ACC112 (cell line): ENCODE data around the gene RBM12.

Experiments used
- H2AFZ ChIP-seq: fragments of 200-600 bp; sonication (generic); one replicate; pipeline ENCODE4 v1.6.0; 2017; ENCODE audit warnings: antibody characterized with exemption, low read length; ENCODE audit not compliant: unreplicated experiment
- H3K27ac ChIP-seq: fragments of 200-600 bp; sonication (generic); 2 replicates; pipeline ENCODE4 v1.5.1; 2014; ENCODE audit warnings: low read depth, mild to moderate bottlenecking, antibody characterized with exemption, low read length, moderate library complexity
- H3K27me3 ChIP-seq: fragments of 200-600 bp; sonication (generic); 2 replicates; pipeline ENCODE4 v1.6.1; 2014; ENCODE audit warnings: mild to moderate bottlenecking, antibody characterized with exemption, low read length, moderate library complexity, mixed read lengths; ENCODE audit not compliant: insufficient read depth
- H3K36me3 ChIP-seq: fragments of 200-600 bp; sonication (generic); 2 replicates; pipeline ENCODE4 v1.6.1; 2016; ENCODE audit warnings: mild to moderate bottlenecking, antibody characterized with exemption, low read length, moderate library complexity, mixed read lengths; ENCODE audit not compliant: insufficient read depth
- H3K4me1 ChIP-seq: fragments of 200-600 bp; sonication (generic); one replicate; pipeline ENCODE4 v1.6.1; 2016; ENCODE audit warnings: low read length, mixed read lengths; ENCODE audit not compliant: insufficient read depth, unreplicated experiment, control insufficient read depth
- H3K4me3 ChIP-seq: fragments of 200-600 bp; sonication (generic); 2 replicates; pipeline ENCODE4 v1.5.1; 2014; ENCODE audit warnings: mild to moderate bottlenecking, low read depth, low read length
- H3K79me2 ChIP-seq: fragments of 200-600 bp; sonication (generic); one replicate; pipeline ENCODE4 v1.6.0; 2016; ENCODE audit warnings: low read length; ENCODE audit not compliant: control insufficient read depth, unreplicated experiment, insufficient read depth

The RBM12 gene

GRCh38 chr20:35652641-35653429, 11.9 kb downstream of the RBM12 start:
- H3K79me2 ChIP-seq = peaks cover 97% of the 10 kb centered on the region
- H3K36me3 ChIP-seq = peaks cover 30% of the 10 kb centered on the region
- H3K27me3 ChIP-seq = no peaks in the 10 kb centered on the region
- H3K4me1 ChIP-seq = peaks cover 8% of the 10 kb centered on the region
- no peak overlapping the region for H2AFZ ChIP-seq
- no peak overlapping the region for H3K27ac ChIP-seq
- H3K4me3 ChIP-seq = no peak overlapping the region

GRCh38 chr20:35651958-35652357, 12.7 kb downstream of the RBM12 start:
- Histone ChIP-seq H3K4me1 (peaks cover 3% of the 10 kb centered on the region), H3K4me3 (no peak overlapping the region), H3K27me3 (no peaks in the 10 kb centered on the region), H2AFZ (no peak overlapping the region), H3K79me2 (peaks cover 96% of the 10 kb centered on the region), H3K36me3 (peaks cover 30% of the 10 kb centered on the region), H3K27ac (no peak overlapping the region)

- H3K4me1 ChIP-seq = peaks cover 3% of the 10 kb centered on the region
- peaks cover 27% of the 10 kb centered on the region for H3K36me3 ChIP-seq
- no peak overlapping the region for H2AFZ ChIP-seq
- H3K27me3 ChIP-seq = no peaks in the 10 kb centered on the region
- H3K79me2 ChIP-seq = peaks cover 91% of the 10 kb centered on the region
- H3K27ac ChIP-seq = no peak overlapping the region
- no peak overlapping the region for H3K4me3 ChIP-seq
Measured at GRCh38 chr20:35650632-35651031, 14.1 kb downstream of the RBM12 start.

- Histone ChIP-seq H3K4me1 (peaks cover 3% of the 10 kb centered on the region), H3K36me3 (peaks cover 11% of the 10 kb centered on the region), H2AFZ (no peak overlapping the region), H3K27ac (no peak overlapping the region), H3K79me2 (peaks cover 91% of the 10 kb centered on the region), H3K27me3 (no peaks in the 10 kb centered on the region), H3K4me3 (no peak overlapping the region)
Measured at GRCh38 chr20:35648836-35649235, 15.9 kb downstream of the RBM12 start.

- Histone ChIP-seq H3K27me3 (no peaks in the 10 kb centered on the region), H3K4me3 (no peak overlapping the region), H2AFZ (no peak overlapping the region), H3K79me2 (peaks cover 82% of the 10 kb centered on the region), H3K27ac (no peak overlapping the region), H3K36me3 (no peaks in the 10 kb centered on the region), H3K4me1 (no peaks in the 10 kb centered on the region)
Measured at GRCh38 chr20:35644806-35645205, 19.9 kb downstream of the RBM12 start.

GRCh38 chr20:35643045-35643444, 21.7 kb downstream of the RBM12 start:
- H3K27ac ChIP-seq = no peak overlapping the region
- no peaks in the 10 kb centered on the region for H3K4me1 ChIP-seq
- no peaks in the 10 kb centered on the region for H3K27me3 ChIP-seq
- H3K79me2 ChIP-seq = peaks cover 82% of the 10 kb centered on the region
- H3K36me3 ChIP-seq = no peaks in the 10 kb centered on the region
- no peak overlapping the region for H3K4me3 ChIP-seq
- no peak overlapping the region for H2AFZ ChIP-seq

GRCh38 chr20:35641743-35642142, 23.0 kb downstream of the RBM12 start:
- no peak overlapping the region for H3K27ac ChIP-seq

GRCh38 chr20:35640724-35641123, 24.0 kb downstream of the RBM12 start:
- H3K36me3 ChIP-seq = no peaks in the 10 kb centered on the region
- H3K27me3 ChIP-seq = no peaks in the 10 kb centered on the region
- H3K27ac ChIP-seq = no peak overlapping the region
- no peak overlapping the region for H3K4me3 ChIP-seq
- H3K4me1 ChIP-seq = no peaks in the 10 kb centered on the region
- H2AFZ ChIP-seq = no peak overlapping the region
- H3K79me2 ChIP-seq = peaks cover 89% of the 10 kb centered on the region

More at GRCh38 chr20:35641743-35642142, 23.0 kb downstream of the RBM12 start:
- no peak overlapping the region for H3K4me3 ChIP-seq
- no peaks in the 10 kb centered on the region for H3K27me3 ChIP-seq
- no peaks in the 10 kb centered on the region for H3K4me1 ChIP-seq
- H3K36me3 ChIP-seq = no peaks in the 10 kb centered on the region
- peaks cover 86% of the 10 kb centered on the region for H3K79me2 ChIP-seq
- H2AFZ ChIP-seq = no peak overlapping the region

GRCh38 chr20:35638751-35639150, 25.9 kb downstream of the RBM12 start:
- H2AFZ ChIP-seq = no peak overlapping the region
- H3K27me3 ChIP-seq = no peaks in the 10 kb centered on the region
- no peaks in the 10 kb centered on the region for H3K36me3 ChIP-seq
- H3K79me2 ChIP-seq = peaks cover 80% of the 10 kb centered on the region
- H3K4me3 ChIP-seq = no peak overlapping the region
- no peaks in the 10 kb centered on the region for H3K4me1 ChIP-seq
- H3K27ac ChIP-seq = no peak overlapping the region

- no peaks in the 10 kb centered on the region for H3K27me3 ChIP-seq
- no peaks in the 10 kb centered on the region for H3K36me3 ChIP-seq
- H2AFZ ChIP-seq = no peak overlapping the region
- peaks cover 69% of the 10 kb centered on the region for H3K79me2 ChIP-seq
- H3K27ac ChIP-seq = no peak overlapping the region
- no peak overlapping the region for H3K4me3 ChIP-seq
- no peaks in the 10 kb centered on the region for H3K4me1 ChIP-seq
Measured at GRCh38 chr20:35637276-35637675, 27.4 kb downstream of the RBM12 start.

GRCh38 chr20:35636095-35636494, 28.6 kb downstream of the RBM12 start:
- Histone ChIP-seq H3K4me3 (no peak overlapping the region), H2AFZ (no peak overlapping the region), H3K36me3 (no peaks in the 10 kb centered on the region), H3K4me1 (no peaks in the 10 kb centered on the region), H3K27me3 (no peaks in the 10 kb centered on the region), H3K79me2 (peaks cover 66% of the 10 kb centered on the region), H3K27ac (no peak overlapping the region)
